ENCODE measurements around the gene CASZ1. TPM values are rescaled to one million over a fixed set of nuclear protein-coding genes. Genes with fewer than 3 reads are reported as not detected.

Gene CASZ1
- total and polyA plus RNA-seq, 12 donors = 19.5 to 79.8 (median 64.7) TPM

- 58 to 63% methylated on average over 30 of the region's 30 CpGs for WGBS, 2 donors
- no peaks in the 10 kb centered on the region for H3K36me3 ChIP-seq
- H3K4me1 ChIP-seq = peaks cover 0 to 91% (median 60%) of the 10 kb centered on the region in 9 donors
- H3K4me3 ChIP-seq = no peak overlapping the region
- intact Hi-C loops (cut with DNase I) = loop anchor here in 7 of 10 donors (5.0 to 10.0 kb wide), 5 partner anchors 34 to 271 kb away; no protein-coding TSS in a partner anchor
- DNase-seq = peak in 1 of 2 donors; percentile 37
- peak in 4 of 8 donors; percentile 3 to 60 (median 20) for ATAC-seq
- peaks cover 0 to 34% (median 5%) of the 10 kb centered on the region in 7 donors for H3K27me3 ChIP-seq
- no peaks in the 10 kb centered on the region for H3K9me3 ChIP-seq
- H3K27ac ChIP-seq = peak overlapping the region in 4 of 10 donors; percentile 15 to 37 (median 24)
- TF ChIP-seq CTCF (IDR thresholded peaks at IDR 0.05) = no peak
These were observed 10.5 kb downstream of the CASZ1 start for GRCh38 chr1:10785728-10786638.

- peaks cover 0 to 26% (median 4%) of the 10 kb centered on the region in 7 donors for H3K27me3 ChIP-seq
- no peak for TF ChIP-seq CTCF (IDR thresholded peaks at IDR 0.05)
- no peaks in the 10 kb centered on the region for H3K9me3 ChIP-seq
- H3K36me3 ChIP-seq = no peaks in the 10 kb centered on the region
- WGBS, 2 donors = 34 to 44% methylated on average over 11 of the region's 11 CpGs
- ATAC-seq = no peak
- peaks cover 0 to 89% (median 59%) of the 10 kb centered on the region in 9 donors for H3K4me1 ChIP-seq
- no peak overlapping the region for H3K4me3 ChIP-seq
- intact Hi-C loops (cut with DNase I) = loop anchor here in 7 of 10 donors (5.0 to 10.0 kb wide), 5 partner anchors 33 to 270 kb away; no protein-coding TSS in a partner anchor
- no peak for DNase-seq
- peak overlapping the region in 4 of 10 donors; percentile 15 to 37 (median 24) for H3K27ac ChIP-seq
These were observed 11.3 kb downstream of the CASZ1 start for GRCh38 chr1:10784998-10785727.

- DNase-seq (no peak), ATAC-seq (peak in 1 of 8 donors; percentile 42)
- Histone ChIP-seq H3K36me3 (no peaks in the 10 kb centered on the region), H3K27me3 (peaks cover 0 to 12% (median 0%) of the 10 kb centered on the region in 7 donors), H3K9me3 (no peaks in the 10 kb centered on the region), H3K4me3 (no peak overlapping the region), H3K4me1 (peaks cover 0 to 86% (median 60%) of the 10 kb centered on the region in 9 donors), H3K27ac (no peak overlapping the region)
- intact Hi-C loops (cut with DNase I) = loop anchor here in 3 of 10 donors (10.0 kb wide), 2 partner anchors 88 to 268 kb away; no protein-coding TSS in a partner anchor
- TF ChIP-seq CTCF (IDR thresholded peaks at IDR 0.05) = no peak
- 61 to 62% methylated on average over 24 of the region's 24 CpGs for WGBS, 2 donors
These were observed 13.8 kb downstream of the CASZ1 start for GRCh38 chr1:10782491-10783244.
